Smooth muscle cell of the brain vasculature (primary cell): ENCODE measurements around the gene NCAN.

Source experiments
- DNase-seq: peaks from one replicate; pipeline ENCODE4 v3.0.0-alpha.2; 2012; ENCODE audit warnings: low read depth, low spot score

Gene NCAN

DNA sequence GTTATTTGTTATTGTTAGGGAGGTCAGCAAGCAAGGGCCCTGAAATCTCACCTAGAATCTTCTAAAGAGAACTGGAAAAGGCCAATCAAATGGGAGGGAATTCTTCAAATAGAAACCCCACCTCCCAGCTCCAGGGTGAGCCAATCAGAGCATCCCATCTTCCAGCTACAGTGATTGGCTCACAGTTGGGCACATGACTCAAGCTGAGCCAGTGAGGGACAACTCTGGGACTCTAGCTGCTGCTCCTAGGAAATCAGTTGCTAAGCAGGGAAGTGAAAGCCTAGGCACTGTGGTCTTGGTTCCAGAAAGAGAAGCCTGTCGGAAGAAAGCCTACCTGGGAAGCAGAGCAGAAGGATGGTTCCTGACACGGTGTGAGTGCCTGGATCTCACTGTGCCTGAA is 48.0 kb downstream of the NCAN start:
- no peak for DNase-seq

- DNase-seq = no peak
These were observed 48.9 kb downstream of the NCAN start for GRCh38 chr19:19260417-19261214.

- DNase-seq = no peak
These were observed 49.8 kb downstream of the NCAN start for GRCh38 chr19:19261350-19262189.

DNA sequence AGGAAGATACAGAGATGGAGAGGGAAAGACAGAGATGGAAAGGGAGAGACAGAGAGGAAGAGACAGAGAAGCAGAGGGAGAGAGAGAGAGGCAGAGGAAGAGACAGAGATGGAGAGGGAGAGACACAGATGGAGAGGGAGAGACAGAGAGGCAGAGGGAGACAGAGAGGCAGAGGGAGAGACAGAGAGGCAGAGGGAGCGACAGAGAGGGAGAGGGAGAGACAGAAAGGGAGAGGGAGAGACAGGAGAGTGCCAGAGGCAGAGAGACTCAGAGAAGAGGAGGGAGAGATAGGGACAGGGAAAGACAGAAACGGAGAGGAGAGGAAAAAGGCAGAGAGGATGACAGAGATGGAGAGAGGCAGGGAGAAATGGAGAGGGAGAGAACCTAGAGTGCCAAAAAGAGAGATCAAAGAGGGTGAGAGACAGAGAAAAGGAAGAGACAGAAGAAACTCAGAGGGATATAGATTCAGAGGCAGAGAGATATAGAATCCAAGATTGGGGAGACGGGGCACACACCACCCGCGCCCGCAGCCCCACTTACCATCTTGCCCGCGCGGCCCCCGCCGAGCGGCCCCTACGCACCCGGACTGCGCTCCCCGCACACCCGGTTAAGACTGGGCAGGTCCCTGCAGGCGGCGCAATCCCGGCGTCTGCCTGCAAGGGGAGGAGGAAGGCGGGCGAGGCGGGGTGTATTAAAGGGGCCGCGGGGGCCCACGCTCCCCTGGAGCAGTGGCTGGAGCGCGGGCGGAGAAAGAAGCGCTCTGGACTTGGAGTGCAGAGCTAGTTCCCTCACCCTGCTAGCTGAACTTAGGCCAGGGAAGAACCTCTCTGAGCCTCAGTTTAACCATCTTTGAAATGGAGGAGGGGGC is 50.7 kb downstream of the NCAN start:
- no peak for DNase-seq

DNA sequence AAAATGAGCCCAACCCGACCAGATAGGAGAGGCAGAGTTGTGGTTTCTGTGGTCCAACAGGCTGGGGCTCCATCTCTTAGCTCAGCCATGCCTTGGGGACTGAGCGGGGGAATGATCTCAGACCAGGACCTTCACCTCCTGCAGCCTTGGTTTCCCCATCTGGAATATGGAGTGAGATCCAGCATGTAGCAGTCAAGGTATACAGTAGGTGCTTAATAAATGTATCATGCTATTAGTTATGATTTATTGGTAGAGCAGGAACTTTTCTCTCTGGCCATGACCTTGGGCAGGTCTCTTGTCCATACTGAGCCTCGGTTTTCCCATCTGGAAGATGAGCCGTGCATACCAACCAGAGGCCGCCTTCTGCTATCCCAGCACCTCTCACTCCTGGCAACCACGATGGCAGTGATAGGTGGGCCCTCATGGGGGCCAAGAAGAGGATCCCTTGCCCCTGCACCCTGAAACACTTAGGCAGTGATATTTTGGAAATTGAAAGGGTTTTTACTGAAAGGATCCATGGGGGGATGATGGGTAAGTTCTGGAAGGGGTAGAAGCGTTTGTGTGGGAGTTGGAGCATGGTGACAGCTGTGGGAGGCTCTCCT is 52.2 kb downstream of the NCAN start:
- DNase-seq = no peak

- no peak for DNase-seq
These were observed 55.5 kb downstream of the NCAN start for GRCh38 chr19:19267305-19267704.

- DNase-seq = no peak
These were observed 57.0 kb downstream of the NCAN start for GRCh38 chr19:19268453-19269385.

GRCh38 chr19:19269952-19270694 is 58.4 kb downstream of the NCAN start:
- no peak for DNase-seq

GRCh38 chr19:19270749-19271571 is 59.2 kb downstream of the NCAN start:
- DNase-seq = no peak

DNA sequence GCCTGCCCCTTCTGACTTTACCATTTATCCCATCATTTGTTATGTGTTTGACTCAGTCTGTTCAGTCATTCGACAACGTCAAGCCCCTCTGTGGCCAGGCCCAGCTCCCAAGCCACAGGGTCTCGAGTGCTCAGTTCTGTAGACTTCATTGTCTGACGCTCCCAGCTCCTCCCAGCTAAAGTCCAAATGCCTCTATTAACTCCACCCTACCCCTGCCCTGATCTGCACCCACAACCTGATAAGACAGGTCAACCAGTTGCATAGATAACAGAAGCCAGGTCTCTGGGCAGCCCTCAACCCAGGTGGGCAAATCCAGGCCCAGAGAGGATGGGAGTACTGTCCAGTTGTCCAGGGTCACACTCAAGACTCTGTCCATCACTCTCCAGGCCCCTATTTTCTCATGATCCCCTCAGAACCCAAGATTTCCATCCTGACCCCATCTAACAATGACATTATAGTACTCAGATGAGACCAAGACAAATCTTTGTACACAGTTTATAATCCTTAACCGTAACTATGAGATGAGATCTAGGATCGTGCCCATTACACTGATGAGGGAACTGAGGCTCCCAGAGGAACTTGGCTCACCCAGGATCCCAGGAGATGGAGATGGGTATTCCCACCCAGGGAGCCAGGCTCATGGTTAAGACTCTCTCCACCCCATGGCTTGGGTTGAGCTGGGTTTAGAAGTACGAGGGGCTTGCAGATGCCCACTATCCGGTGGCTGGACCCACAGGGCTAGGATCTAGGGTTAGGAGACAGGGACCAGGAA is 60.3 kb downstream of the NCAN start:
- no peak for DNase-seq

- DNase-seq = no peak
These were observed 62.4 kb downstream of the NCAN start for GRCh38 chr19:19274146-19274545.

DNA sequence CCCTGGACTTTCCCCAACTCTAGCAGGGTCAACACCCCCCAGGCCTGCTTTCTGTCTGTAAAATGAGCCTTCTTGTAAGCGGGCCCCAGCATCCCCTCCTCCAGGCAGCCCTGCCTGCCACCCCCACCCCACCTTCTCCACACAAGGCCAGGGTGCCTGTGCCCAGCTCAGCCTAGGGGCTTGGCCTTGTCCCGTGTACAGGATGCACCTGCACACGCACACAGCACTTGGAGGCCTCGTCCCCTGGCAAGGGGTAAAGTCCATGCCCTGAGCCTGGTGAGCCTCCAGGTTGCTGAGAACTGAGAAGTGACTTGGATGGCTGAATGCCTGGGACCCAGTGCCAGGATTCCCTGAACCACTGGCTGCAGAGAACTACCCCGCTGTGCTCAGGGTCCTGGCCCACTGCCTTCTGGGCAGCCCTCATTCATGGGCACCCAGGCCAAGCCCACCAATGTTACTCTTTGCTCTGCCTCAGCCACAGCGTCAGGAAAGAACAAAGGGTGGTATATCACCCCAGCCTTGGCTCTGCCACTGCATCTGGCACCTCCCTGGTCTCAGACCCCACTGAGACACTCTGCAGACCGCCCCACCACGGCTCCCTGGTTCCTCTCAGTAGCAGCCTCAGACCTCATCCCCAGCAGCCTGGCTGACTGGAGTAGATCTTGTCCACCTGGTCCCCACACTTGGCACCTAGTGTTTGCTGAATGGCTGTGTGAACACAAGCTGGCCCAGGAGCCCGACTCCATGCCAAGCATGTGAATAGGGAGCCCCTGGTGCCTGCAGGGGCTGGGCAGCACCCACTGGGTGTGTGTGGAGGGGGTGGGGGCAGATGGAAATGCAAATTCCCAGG is 63.2 kb downstream of the NCAN start:
- DNase-seq = no peak

- no peak for DNase-seq
These were observed 64.6 kb downstream of the NCAN start for GRCh38 chr19:19276386-19276785.

DNA sequence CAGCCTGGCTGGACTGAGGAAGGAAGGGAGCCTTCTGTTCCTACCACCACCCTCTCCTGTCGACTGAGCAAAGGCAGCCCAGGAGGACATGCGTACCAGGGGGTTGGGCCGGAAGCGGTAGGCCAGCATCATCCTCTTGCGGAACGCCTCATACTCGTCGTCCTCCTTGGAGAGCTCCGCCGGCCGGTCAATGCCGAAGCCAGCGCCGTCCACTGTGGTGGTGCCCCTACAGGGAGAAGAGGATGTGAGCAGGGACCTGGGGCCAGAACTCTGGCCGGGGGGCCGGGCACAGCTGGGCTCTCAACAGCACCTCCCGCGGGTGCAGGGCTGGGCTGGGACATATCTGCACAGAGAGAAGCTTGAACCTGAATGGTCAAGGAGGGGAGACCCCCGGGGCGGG is 65.1 kb downstream of the NCAN start:
- no peak for DNase-seq

- DNase-seq = no peak
These were observed 66.6 kb downstream of the NCAN start for GRCh38 chr19:19278315-19278714.

DNA sequence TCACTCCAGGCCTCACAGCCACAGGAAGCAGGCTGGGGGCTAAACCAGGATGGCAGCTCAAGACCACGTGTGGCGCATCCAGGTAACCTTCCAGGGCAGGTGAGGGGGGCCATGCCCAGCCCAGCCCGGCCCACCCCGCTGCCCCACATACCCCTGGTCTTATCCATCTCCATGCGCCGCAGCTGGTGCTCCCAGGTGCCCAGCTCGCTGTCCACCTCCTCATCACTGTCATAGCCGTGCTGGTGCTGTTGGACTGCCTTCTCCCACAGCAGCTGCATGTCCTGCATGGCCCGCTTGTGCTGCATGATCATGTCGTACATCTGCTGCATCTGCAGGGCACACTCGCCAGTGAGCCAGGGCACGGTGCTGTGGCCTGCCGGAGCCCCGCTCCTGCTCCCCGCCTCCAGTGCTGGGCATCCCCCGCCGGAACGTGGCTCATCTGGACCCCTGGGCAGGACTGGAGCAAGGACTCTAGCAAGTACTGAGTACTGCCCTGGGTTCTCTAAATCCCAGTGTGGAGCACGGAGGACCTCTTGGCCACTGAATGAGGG is 67.4 kb downstream of the NCAN start:
- DNase-seq = no peak

- DNase-seq = no peak
These were observed 68.1 kb downstream of the NCAN start for GRCh38 chr19:19279853-19280252.
